Activated CD8-positive, alpha-beta memory T cell treated with anti-CD3 and anti-CD28 coated beads, Interleukin-2, amount 50 U/mL, for 24 hours (primary cell): ENCODE results near the gene ZMYM2.
"Not testable (repeated sequence)": the region's sequence is repeated elsewhere in the genome, so short reads cannot be mapped to it uniquely, and the experiment has no call there.

Source experiments
- DNase-seq: peaks from one replicate; pipeline ENCODE4 v3.0.0-alpha.2; 2020; ENCODE audit errors: extremely low read depth

Gene ZMYM2

DNA sequence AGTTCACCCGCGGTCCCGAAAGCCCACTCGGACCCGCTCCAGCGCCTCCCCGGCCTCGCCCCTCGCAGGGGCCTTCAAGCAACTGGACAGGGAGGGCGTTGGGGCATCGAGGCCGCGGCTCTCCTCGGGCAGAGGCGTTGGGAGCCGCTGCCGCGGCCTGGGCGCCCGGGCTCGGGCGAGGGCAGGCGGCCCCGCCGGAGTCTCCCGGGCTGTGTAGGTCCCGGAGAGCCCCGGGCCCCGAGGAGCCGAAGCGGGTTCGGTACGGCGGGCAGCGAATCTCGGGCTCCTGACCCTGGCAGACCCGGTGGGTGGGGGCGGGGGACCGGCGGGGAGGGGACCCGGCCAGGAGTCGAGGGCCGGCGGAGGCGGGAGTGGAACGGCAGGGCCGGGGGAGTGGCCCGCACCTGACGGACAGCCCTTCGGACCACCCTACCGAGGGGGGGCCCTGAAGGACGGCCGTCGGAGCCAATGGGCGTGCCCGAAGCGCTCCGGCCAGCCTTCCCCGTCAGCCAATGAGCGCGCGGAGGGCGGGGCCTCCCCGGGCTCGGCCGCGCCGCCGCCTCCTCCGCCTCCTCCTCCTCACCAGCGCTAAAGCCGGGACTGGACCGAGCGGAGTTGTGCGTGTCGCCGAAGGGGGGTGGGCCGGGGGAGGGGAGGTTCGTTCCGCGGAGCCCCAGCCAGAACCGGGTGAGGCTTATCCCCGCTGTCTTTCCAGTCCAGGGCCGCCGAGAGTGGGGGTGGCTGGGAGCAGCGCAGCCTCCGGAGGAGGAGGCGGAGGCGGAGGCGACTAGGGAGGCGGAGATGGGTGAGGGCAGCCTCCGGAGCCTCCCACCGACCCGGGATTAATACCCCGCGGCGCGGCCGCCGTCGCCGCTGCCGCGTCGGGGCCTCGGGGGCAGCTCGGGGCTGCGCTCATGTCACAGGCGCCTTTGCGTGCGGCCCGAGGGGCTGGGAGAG is at the start of gene ZMYM2:
ZMYM2 (plus strand) TSS at position 573 of the 957 bp plus-strand sequence. CDS start 34,346 bp downstream, outside the sequence.
- DNase-seq: peak; percentile 89

DNA sequence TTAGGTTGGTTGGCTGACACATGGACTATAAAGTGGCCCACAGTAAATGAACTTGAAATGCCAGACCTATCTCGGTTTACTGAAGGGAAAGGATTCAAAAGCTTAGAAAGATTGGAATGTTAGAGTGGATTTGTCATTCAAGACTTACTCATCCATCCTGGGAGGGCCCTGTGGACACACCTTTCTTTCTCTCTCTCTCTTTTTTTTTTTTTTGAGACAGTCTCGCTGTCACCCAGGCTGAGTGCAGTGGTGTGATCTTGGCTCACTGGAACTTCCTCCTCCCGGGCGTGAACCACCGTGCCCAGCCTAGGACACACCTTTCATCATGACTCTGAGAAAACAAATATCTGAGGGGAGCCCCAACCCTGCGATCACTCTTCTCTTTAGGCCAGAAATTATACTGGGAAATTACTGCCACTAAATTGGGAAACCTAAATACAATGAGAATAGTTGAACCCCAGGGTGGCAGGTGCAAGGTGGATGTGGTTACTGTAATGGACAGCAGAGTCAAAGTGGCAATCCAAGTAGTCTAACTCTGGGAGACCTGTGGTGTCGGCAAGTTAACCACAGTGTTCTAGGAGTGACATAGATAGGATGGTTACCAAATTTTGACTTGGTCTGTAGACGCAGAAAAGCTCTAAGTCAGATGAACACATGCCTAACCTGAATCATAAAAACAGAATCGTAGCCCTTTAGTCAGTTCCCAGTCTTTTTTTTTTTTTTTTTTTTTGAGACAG is 48.0 kb upstream of the ZMYM2 start:
- DNase-seq: no peak

DNA sequence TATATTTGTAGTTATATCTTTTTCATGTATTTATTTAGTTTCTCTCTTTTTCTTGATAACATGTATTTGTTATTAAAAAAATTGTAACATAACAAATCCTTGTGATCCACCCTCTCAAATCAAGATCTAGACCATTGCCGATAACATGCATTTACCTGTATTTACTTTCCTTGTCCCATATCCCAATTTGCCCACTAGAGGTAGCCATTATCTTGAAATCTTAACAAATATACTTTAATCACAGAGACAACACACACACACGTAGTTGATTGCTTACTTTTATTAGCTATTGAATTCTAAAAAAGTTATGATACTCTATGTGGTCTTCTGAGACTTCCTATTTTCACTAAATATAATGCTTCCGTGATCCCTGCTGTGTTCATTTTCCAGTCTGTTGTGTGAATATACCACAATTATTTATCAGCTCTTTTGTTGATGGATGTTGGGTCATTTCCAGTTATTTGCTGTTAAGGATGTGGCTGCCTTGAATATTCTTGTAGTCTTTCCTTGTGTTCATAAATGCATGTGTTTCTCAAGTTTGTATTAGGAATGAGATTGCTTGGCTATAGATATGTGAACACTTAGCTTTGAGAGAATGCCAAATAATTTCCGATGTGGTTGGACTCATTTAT is 31.3 kb upstream of the ZMYM2 start:
- DNase-seq: no peak

DNA sequence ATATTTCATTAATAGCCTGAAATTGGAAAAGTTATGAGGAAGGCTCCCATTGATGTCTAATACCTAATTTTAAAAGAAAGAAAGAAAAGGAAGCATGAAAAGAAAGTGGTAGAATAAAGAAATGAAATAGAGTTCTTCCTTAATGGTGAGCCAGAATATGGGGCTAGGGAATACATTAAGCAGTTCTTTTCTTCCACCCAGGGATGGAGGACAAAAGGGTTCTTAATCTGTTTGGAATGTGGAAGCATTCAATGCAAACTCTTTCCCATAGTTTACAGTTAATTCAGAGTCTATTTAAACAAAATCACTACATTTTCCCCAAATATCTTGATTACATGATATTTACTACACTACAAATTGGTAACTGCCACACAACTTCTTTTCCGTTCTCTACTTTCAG is 18.4 kb upstream of the ZMYM2 start:
- DNase-seq: no peak

DNA sequence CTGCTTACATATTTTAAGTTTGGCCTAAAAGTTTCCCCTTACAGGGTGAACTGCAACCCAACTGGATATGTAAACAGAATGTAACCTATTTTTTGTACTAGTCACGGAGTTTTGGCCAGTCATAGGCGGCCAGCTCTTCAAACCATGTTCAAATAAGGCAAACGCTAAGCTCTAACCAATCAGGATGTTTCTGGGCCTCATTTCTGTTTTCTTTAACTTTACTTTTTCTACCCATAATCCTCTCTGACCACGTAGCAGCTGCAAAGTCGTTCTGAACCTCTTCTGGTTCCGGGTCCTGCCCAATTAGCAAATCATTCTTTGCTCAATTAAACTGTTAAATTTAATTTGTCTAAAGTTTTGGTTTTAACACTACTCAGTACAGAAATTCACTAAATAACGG is 8.2 kb upstream of the ZMYM2 start:
- no peak for DNase-seq

DNA sequence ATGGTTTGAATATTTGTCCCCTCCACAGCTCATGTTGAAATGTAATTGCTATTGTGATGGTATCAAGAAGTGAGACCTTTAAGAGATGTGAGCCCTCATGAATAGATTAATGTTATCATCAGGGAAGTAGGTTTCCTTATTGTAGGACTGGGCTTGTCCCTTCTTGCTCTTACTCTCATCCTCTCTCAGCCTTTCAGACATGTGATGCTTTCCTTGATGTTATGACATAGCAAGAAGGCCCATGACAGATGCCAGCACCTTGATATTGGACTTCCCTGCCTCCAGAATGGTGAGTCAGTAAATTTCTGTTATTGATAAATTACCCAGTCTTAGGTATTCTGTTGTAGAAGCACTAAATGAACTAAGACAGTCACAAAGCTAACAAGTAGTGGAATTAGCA is 5.7 kb upstream of the ZMYM2 start:
- DNase-seq: no peak

DNA sequence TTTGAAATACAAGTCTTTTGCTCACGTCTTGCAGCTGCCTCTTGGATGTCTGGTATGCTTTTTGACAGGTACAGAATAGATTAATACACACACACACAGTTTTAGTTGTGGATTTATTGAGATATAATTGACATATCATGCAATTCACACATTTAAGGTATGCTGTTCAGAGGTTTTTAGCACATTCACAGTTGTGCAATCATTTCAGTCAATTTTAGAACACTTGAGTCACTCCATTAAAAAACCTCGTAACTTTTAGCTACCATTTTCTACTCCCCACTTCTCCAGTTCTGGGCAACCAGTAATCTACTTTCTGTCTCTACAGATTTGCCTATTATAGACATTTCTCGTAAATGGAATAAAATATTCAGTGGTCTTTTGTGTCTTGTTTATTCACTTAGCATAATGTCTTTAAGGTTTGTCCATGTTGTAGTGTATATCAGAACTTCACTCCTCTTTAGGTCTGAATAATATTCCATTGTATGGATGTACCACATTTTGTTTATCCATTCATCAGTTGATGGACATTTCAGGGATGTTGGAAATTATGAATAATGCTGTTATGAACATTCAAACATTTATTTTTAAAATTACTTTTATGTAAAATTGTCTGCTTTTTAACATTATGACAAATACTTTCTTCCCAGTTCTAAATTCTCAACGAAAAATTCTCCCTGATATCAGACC is 2.5 kb upstream of the ZMYM2 start:
- DNase-seq: no peak

DNA sequence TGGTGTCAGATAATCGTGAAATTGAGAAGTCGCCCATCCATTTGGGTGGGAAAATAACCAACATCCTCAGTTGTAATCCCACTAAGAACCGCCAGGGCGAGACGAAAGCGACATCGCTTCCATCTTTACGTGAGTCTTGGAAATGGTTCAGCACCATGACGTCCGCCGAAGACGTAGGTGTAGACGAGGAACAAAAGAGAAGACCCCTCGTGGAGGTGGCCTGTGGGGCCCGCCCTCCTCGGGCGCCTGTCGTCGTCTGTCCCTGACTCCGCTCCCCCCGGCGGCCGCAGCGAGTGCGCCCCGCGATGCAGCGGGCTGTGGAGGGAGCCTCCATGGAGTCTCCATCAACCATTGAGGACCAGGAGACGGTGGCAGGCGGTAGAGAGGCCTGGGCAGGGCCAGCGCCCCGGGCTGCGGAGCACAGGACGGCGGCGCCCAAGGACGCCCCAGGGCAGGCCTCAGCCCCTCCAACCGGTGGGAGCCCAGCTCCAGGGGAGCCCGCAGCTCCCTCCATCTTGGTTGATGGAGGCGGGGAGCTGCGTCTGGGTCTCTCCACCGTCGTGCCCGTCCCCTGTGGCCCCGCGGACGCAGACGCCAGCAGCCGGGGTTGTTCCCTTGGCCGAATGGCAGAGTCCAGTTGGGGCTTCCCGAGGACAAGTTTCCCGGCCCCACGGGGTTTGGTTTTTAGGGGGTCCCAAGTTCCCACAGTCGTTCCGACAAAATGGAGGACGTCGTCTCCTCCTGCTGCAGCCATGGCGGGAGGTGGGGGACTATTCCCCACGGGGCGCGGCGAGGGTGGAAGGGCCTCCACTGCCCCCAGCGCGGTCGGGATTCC is 990 bp upstream of the ZMYM2 start:
- peak; percentile 62 for DNase-seq

DNA sequence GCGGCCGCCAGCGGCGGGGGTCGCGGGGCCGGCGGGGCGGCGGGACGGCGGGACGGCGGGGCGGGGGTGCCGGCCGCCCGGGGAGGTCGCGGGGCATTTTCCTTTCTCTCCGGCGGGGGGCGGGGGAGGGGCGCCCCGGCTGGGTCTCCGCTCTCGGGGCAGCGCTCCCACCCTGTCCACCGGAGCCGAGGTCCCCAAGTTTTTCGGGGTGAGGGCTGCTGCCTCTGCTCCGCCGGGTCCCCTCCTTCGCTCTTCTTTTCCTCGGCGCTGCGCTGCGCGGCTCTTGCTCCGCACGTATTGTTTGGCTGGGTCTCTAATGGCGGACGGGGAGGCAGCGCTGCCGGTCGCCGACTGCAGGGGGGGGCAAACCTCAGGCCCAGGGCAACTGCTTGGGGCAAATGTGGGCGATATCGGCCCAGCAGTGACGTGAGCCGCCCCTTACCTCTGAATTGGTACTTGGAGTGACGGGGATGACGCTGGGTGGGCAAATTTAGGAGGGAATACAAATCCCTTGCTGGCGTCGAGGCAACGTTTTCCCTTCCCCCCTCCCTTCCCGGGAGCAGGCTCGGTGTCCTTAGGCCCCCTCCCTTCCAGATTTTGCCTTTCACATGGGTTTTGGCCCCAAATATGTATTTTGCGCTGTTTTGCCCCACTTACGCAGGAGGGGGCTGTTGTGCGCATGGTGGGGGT is 759 bp downstream of the ZMYM2 start:
- peak; percentile 28 for DNase-seq

DNA sequence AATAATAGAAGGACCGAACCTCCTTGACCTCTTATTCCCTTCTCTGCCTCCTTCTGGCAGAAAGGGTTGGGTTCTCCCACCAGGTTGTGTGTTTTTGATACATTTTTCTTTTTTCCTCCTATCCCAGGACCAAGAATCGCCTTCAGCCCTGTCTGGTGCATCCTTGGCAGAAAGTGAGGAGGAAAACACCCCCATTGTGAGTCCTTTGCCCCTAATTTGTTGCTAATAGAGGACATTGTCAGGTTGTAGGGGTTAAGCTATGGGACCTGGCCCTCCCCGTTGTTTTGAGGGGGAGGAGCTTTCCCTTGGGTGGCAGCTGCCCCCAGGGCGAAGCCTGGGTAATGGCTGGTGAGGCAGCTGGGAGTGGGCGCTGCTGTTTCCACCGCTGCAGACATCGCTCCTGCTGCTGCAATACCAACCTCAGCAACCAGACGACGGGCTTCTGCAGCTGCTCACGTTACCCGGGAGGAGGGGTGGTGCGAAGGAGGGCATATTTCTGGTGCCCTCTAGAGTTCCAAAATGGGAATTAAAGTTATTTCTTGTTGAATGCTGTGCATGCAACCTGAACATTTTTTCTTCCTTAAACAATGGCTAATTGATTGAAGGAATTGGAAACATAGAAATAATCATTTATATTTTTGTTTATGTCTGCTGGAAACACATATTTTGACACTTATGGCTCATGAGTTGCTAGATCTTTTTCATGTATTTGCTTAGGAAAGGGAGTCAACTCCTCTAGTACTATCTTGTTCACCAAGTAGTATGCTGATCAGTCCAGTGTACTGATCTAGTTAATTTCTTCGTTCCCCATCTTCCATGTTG is 1.5 kb downstream of the ZMYM2 start:
- DNase-seq: peak; percentile 56

DNA sequence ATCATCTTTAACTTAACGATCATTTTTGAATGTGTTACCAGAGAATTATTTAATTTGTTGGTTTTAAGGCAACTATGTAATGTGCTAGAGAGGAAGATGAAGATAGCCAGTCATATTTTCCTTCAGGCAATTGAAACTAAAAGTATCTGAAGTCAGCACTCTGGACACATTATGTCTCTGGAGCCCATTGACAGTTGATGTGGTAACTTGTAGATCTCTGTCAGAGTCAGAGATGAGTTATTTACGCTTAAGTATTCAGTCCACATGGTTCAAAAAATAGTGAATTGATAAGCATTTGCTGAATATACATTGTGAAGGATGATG is 2.1 kb downstream of the ZMYM2 start:
- DNase-seq: no peak

DNA sequence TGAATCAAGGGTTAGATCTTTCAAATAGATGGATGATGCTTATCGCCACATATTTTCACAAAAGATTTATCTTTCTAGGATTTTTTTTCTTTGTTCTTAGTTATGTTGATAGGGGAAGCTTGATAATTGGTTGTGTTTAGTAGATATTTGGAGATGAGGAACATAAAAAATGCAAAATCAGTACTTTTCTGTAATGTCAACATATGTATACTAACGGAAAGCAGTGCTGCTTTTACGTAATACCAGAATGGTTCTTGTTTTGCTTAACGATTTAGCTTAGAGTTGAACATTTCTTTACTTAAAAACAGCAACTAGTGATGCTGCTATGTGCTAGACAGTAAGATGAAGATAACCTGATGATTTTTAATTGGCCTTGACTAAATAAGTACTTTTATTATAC is 3.0 kb downstream of the ZMYM2 start:
- no peak for DNase-seq

DNA sequence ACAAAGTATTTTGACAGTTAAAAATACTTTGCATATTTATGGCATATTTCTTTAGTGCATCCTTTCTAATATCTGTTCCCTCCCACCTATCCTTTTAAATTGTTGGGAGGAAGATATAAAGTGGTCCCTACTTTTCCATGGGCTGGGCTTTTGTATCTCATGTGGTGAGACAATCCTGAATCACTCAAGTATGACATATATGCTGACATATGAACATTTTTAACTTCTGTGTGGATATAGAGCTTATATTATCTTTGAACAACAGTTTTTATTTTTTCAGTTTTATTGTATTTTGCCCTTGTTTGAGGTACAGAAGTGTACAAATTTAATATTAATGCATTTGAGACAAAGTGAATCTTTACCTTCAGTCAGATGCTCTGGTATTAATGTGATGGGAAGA is 3.4 kb downstream of the ZMYM2 start:
- no peak for DNase-seq

DNA sequence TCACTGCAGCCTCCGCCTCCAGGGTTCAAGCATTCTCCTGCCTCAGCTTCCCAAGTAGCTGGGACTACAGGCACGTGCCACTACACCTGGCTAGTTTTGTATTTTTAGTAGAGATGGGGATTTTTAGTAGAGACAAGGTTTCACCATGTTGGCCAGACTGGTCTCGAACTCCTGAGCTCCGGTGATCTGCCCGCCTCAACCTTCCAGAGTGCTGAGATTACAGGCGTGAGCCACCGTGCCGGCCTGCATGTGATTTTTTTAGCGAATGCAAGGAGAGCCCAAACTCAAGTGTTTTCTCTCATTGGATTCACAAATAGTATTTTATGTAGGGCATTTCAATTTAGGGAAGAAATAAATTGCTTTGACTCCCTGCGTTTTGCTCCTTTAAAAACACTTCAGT is 4.4 kb downstream of the ZMYM2 start:
- DNase-seq: no peak

DNA sequence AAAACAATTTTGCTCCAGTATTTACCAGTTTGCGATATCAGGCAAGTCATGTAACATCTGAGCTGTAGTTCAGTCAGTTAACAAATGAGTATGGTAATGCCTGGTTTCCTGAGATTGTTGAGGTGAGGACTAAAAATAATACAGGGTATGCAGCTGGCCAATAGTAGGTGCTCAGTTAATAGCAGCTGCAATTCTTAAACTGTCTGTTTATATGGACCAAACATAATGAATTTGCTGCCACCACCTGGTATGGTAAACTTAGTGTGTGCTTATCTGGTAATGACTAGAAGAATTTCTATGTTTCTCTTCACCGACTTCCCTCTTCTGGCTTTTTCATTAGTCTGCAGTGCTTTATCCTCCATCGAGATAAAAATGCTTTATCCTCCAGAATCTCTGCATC is 9.1 kb downstream of the ZMYM2 start:
- no peak for DNase-seq

DNA sequence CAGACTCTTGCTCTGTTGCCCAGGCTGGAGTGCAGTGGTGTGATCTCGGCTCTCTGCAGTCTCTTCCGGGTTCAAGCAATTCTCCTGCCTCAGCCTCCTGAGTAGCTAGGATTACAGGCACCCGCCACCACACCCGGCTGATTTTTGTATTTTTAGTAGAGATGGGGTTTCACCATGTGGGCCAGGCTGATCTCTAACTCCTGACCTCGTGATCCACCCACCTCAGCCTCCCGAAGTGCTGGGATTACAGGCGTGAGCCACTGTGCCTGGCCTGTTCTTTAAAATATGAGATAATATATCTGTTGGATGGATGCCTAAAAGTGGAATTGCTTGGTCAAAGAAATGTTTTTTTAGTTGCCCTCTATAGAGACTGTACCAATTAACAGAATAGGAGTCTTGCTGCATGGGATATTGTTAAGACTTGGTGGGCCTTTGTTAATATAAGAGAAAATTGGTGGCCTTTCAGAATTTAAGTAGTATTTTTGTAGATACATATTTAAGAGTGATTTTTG is 16.0 kb downstream of the ZMYM2 start:
- not testable (repeated sequence) for DNase-seq

DNA sequence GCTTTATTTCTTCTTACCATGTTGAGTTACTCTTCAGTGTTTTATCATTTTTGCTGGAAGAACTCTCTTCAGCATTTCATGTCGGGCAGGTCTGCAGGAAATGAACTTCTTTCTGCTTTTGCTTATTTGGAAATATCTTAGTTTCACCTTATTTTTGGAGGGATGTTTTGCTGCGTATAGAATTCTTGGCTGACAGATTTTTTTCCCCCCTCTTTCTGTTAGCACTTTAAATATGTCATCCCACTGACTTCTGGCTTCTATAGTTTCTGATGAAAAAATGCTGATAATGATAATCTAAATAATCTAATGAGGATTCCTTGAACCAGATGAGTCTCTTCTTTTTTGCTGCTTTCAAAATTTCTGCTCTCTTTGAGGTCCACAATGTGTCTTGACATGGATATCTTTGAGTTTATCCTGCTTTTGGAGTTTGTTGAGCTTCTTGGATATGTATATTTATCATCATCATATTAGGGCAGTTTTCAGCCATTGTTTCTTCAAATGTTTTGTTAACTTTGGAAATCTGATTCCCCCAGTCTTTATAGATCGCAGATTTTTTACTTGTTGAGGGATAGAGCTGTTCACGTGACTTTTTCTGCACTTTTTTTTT is 20.4 kb downstream of the ZMYM2 start:
- DNase-seq: no peak

DNA sequence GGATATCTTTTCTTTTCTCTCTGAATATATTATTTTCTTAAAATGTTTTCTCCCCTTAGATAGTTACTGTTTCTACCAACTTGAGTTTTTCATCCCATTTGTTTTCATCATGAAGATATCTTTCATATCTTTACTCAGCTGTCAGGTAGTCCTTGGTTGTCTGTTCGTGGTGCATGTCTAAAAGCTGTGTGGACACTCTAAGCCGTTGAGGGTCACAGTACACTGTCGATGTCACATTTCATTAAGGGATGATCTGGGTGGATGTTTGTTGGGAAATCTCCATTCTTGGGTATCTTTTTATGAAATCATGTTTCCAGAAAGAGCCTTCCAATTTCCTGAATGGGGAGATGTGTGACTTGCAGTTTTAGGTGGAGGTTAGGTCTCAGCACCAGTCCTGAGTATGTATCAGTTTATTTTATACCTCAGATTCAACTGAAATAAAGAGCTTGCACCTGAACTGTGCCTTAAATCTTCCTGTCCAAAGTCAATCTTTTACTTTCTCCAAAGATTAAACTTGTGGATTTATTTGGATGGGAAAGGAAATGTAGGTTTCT is 23.2 kb downstream of the ZMYM2 start:
- DNase-seq: no peak
